MCF 10A (cell line): ENCODE results near the gene SAMD4B. TPM values are rescaled to one million over a fixed set of nuclear protein-coding genes. Genes with fewer than 3 reads are reported as not detected.
"Not testable (repeated sequence)": the region's sequence is repeated elsewhere in the genome, so short reads cannot be mapped to it uniquely, and the experiment has no call there.

Experiments
- BruUV-seq: library from RNA; stranded (reverse); fragments of 400-500 nt; replicated peaks from 2 replicates; lab custom pipeline; 2021; lab: Mats Ljungman, UMichigan
- CTCF ChIA-PET: fragments of 300-600 bp; sonication (Branson Sonifier 250); formaldehyde crosslinking; extraction: SDS; loops from one replicate; lab custom pipeline; 2021; ENCODE audit warnings: antibody characterized with exemption, inconsistent platforms; lab: Yijun Ruan, JAX
- POLR2A ChIA-PET: fragments of 300-600, 350-650 bp; sonication (Branson Sonifier 250); formaldehyde crosslinking; extraction: SDS; loops from one replicate; lab custom pipeline; 2020; ENCODE audit warnings: antibody characterized with exemption, inconsistent platforms; lab: Yijun Ruan, JAX
- DNase-seq: peaks from one replicate; pipeline ENCODE4 v3.0.0-alpha.2; 2018; ENCODE audit not compliant: unreplicated experiment
- H3K27ac Mint-ChIP-seq: one replicate; pipeline ENCODE4 v1.8.0; 2022; ENCODE audit warnings: mild to moderate bottlenecking, low read depth, mixed read lengths; ENCODE audit not compliant: unreplicated experiment
- H3K27me3 Mint-ChIP-seq: one replicate; pipeline ENCODE4 v1.8.0; 2022; ENCODE audit warnings: mixed read lengths; ENCODE audit not compliant: insufficient read depth, unreplicated experiment
- H3K36me3 Mint-ChIP-seq: one replicate; pipeline ENCODE4 v1.8.0; 2022; ENCODE audit warnings: mild to moderate bottlenecking, moderate library complexity, mixed read lengths; ENCODE audit not compliant: insufficient read depth, unreplicated experiment
- H3K4me1 Mint-ChIP-seq: one replicate; pipeline ENCODE4 v1.8.0; 2022; ENCODE audit warnings: mixed read lengths; ENCODE audit not compliant: insufficient read depth, unreplicated experiment
- H3K4me3 Mint-ChIP-seq: one replicate; pipeline ENCODE4 v1.8.0; 2022; ENCODE audit warnings: mild to moderate bottlenecking, moderate library complexity, mixed read lengths; ENCODE audit not compliant: unreplicated experiment
- H3K9me3 Mint-ChIP-seq: one replicate; pipeline ENCODE4 v1.8.0; 2022; ENCODE audit warnings: mixed read lengths; ENCODE audit not compliant: unreplicated experiment
- intact Hi-C: fragments of 100-400 bp; cut with micrococcal nuclease; formaldehyde crosslinking; loops from 2 replicates; pipeline ENCODE4 v1.14.1; 2022
- total RNA-seq: library from RNA; stranded (reverse); gene quantifications from 2 replicates; pipeline ENCODE4 v1.2.3, GENCODE V29; 2022
- TF ChIP-seq, protein P1 (sequence below): fragments of 200-600 bp; IDR thresholded peaks from one replicate; pipeline ENCODE4 v1.8.0; 2022; ENCODE audit warnings: antibody characterized with exemption, mild to moderate bottlenecking; ENCODE audit not compliant: unreplicated experiment

The SAMD4B gene
- total RNA-seq, 1 experiment from 2014 or later, result 65.4 TPM

DNA sequence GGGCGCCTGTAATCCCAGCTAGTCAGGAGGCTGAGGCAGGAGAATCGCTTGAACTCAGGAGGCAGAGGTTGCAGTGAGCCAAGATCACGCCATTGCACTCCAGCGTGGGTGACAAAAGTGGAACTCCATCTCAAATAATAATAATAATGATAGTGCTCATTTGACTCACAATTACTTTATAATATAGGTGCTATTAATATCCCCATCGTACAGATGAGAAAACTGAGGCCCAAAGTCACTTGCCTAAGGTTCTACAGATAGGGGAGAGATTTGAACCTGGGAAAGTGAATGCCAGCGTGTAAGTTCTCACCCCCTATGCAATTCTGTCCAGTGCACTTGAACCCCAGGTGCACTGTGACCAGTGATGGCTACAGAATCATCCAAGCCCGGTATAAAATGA lies 12.3 kb upstream of the SAMD4B start:
- POLR2A ChIA-PET, result no interaction called here
- TF ChIP-seq, protein P1, sequence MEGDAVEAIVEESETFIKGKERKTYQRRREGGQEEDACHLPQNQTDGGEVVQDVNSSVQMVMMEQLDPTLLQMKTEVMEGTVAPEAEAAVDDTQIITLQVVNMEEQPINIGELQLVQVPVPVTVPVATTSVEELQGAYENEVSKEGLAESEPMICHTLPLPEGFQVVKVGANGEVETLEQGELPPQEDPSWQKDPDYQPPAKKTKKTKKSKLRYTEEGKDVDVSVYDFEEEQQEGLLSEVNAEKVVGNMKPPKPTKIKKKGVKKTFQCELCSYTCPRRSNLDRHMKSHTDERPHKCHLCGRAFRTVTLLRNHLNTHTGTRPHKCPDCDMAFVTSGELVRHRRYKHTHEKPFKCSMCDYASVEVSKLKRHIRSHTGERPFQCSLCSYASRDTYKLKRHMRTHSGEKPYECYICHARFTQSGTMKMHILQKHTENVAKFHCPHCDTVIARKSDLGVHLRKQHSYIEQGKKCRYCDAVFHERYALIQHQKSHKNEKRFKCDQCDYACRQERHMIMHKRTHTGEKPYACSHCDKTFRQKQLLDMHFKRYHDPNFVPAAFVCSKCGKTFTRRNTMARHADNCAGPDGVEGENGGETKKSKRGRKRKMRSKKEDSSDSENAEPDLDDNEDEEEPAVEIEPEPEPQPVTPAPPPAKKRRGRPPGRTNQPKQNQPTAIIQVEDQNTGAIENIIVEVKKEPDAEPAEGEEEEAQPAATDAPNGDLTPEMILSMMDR, result no peak
- intact Hi-C loops, result loop anchor here (10.0 kb wide), 1 partner anchor 135 kb away; the partner anchor contains the start of gene NCCRP1
- H3K27ac Mint-ChIP-seq, result no peak overlapping the region
- DNase-seq, result no peak
- no peaks in the 10 kb centered on the region for H3K4me1 Mint-ChIP-seq
- H3K27me3 Mint-ChIP-seq, result no peaks in the 10 kb centered on the region
- no peaks in the 10 kb centered on the region for H3K36me3 Mint-ChIP-seq
- no peaks in the 10 kb centered on the region for H3K9me3 Mint-ChIP-seq
- no peak overlapping the region for H3K4me3 Mint-ChIP-seq
- CTCF ChIA-PET, result interaction anchor here (0.8 to 4.8 kb wide), 7 partner anchors 203 to 368 kb away, joined by 3 to 65 read pairs (median 5); no protein-coding TSS in a partner anchor
- no TSS peak for BruUV-seq

DNA sequence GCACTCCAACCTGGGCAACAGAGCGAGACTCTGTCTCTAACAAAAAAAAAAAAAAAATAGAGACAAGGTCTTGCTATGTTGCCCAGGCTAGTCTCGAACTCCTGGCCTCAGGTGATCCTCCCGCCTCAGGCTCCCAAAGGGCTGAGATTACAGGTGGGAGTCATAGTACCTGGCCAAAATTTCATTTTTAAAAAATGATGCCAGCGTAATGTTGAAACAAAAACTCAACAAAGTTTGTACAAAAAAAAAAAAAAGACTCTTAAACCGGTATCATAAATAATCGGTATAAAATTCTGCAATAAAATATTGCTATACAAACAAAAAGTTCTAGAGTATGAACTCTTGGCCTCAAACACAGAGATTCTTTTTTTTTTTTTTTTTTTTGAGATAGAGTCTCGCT lies 9.9 kb upstream of the SAMD4B start:
- no peaks in the 10 kb centered on the region for H3K4me1 Mint-ChIP-seq
- DNase-seq, result no peak
- CTCF ChIA-PET, result interaction anchor here (0.7 to 1.2 kb wide), 3 partner anchors 220 to 403 kb away, joined by 3 to 8 read pairs (median 3); no protein-coding TSS in a partner anchor
- intact Hi-C loops, result no loop called here
- no TSS peak for BruUV-seq
- H3K27ac Mint-ChIP-seq, result no peak overlapping the region
- H3K36me3 Mint-ChIP-seq, result no peaks in the 10 kb centered on the region
- POLR2A ChIA-PET, result interaction anchor here (0.6 kb wide), 1 partner anchor 9 kb away, joined by 4 read pairs; no protein-coding TSS in a partner anchor
- no peaks in the 10 kb centered on the region for H3K27me3 Mint-ChIP-seq
- TF ChIP-seq, protein P1, result no peak
- H3K9me3 Mint-ChIP-seq, result no peaks in the 10 kb centered on the region
- H3K4me3 Mint-ChIP-seq, result no peak overlapping the region

DNA sequence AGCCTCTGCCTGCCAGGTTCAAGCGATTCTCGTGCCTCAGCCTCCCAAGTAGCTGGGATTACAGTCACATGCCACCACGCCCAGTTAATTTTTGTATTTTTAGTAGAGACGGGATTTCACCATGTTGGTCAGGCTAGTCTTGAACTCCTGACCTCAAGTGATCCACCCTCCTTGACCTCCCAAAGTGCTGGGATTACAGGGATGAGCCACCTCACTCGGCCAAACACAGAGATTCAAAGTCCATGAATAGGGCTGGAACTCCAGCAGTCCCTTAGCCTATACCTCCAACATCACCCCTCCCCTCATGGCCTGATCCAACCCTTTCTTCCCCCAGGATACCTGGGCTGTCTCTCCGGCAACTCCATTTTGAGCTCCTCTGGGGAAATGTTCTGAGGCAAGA lies 9.5 kb upstream of the SAMD4B start:
- BruUV-seq, H3K4me1 Mint-ChIP-seq, intact Hi-C loops, DNase-seq, H3K27me3 Mint-ChIP-seq, H3K9me3 Mint-ChIP-seq, H3K4me3 Mint-ChIP-seq, H3K36me3 Mint-ChIP-seq, H3K27ac Mint-ChIP-seq: not testable (repeated sequence)
- ChIA-PET POLR2A (interaction anchor here (0.6 kb wide), 1 partner anchor 8 kb away, joined by 4 read pairs; no protein-coding TSS in a partner anchor), CTCF (interaction anchor here (0.7 to 1.2 kb wide), 3 partner anchors 220 to 371 kb away, joined by 3 to 8 read pairs (median 3); no protein-coding TSS in a partner anchor)

DNA sequence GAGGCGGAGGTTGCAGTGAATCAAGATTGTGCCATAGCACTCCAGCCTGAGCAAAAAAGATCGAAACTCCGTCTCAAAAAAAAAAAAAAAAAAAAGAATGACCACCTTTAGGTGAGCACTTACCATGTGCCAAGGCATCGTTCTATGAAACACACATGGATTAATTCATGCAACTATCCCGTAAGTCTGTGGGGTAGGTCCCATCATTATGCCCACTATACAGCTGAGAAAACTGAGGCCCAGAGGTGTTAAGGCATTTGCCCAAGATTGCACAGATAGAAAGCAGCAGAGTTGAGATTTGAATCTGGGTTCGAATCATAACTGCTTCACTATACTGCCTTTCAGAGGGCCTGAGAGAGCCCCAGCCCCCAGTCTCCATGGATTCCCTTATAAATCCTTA lies 8.7 kb upstream of the SAMD4B start:
- no peaks in the 10 kb centered on the region for H3K27me3 Mint-ChIP-seq
- CTCF ChIA-PET, result interaction anchor here (0.9 to 1.2 kb wide), 2 partner anchors 224 to 371 kb away, joined by 3 to 8 read pairs; no protein-coding TSS in a partner anchor
- DNase-seq, result no peak
- peaks cover 6% of the 10 kb centered on the region for H3K4me1 Mint-ChIP-seq
- no peaks in the 10 kb centered on the region for H3K9me3 Mint-ChIP-seq
- TF ChIP-seq, protein P1, result no peak
- H3K36me3 Mint-ChIP-seq, result no peaks in the 10 kb centered on the region
- H3K27ac Mint-ChIP-seq, result no peak overlapping the region
- no peak overlapping the region for H3K4me3 Mint-ChIP-seq
- intact Hi-C loops, result no loop called here
- POLR2A ChIA-PET, result interaction anchor here (0.9 kb wide), 1 partner anchor 8 kb away, joined by 4 read pairs; the partner anchor contains the start of gene SAMD4B
- no TSS peak for BruUV-seq
